Type B pancreatic cell (in vitro differentiated cells): ENCODE measurements around the gene SPIN1. TPM values are rescaled to one million over a fixed set of nuclear protein-coding genes. Genes with fewer than 3 reads are reported as not detected.
"Not testable (repeated sequence)": the region's sequence is repeated elsewhere in the genome, so short reads cannot be mapped to it uniquely, and the experiment has no call there.

Experiments used
- DNase-seq: peaks from one replicate; pipeline ENCODE4 v3.0.0; 2021; ENCODE audit warnings: mixed read lengths; ENCODE audit not compliant: unreplicated experiment; ENCODE audit errors: extremely low spot score
- H3K27ac Mint-ChIP-seq: 2 replicates; pipeline ENCODE4 v1.8.0; 2021; ENCODE audit warnings: mild to moderate bottlenecking, mixed read lengths
- H3K27me3 Mint-ChIP-seq: 2 replicates; pipeline ENCODE4 v1.8.0; 2021; ENCODE audit warnings: mixed read lengths
- H3K36me3 Mint-ChIP-seq: 2 replicates; pipeline ENCODE4 v1.8.0; 2021; ENCODE audit warnings: mixed read lengths
- H3K4me1 Mint-ChIP-seq: one replicate; pipeline ENCODE4 v1.8.0; 2021; ENCODE audit warnings: mixed read lengths; ENCODE audit not compliant: unreplicated experiment
- H3K4me3 Mint-ChIP-seq: 2 replicates; pipeline ENCODE4 v1.8.0; 2021; ENCODE audit warnings: mild to moderate bottlenecking, mixed read lengths
- H3K9me3 Mint-ChIP-seq: 2 replicates; pipeline ENCODE4 v1.8.0; 2021; ENCODE audit warnings: mixed read lengths
- total RNA-seq: library from RNA; stranded (reverse); gene quantifications from 2 replicates; pipeline ENCODE4 v1.2.1, GENCODE V29; 2021; ENCODE audit warnings: low replicate concordance
- TF ChIP-seq, protein P1 (sequence below): fragments of 200-600 bp; sonication (generic); conservative IDR thresholded peaks from 2 replicates; pipeline ENCODE4 v1.5.0; 2021; ENCODE audit warnings: antibody characterized with exemption, mild to moderate bottlenecking

The SPIN1 gene
- total RNA-seq, 1 donor from 2014 or later = 107 TPM

DNA sequence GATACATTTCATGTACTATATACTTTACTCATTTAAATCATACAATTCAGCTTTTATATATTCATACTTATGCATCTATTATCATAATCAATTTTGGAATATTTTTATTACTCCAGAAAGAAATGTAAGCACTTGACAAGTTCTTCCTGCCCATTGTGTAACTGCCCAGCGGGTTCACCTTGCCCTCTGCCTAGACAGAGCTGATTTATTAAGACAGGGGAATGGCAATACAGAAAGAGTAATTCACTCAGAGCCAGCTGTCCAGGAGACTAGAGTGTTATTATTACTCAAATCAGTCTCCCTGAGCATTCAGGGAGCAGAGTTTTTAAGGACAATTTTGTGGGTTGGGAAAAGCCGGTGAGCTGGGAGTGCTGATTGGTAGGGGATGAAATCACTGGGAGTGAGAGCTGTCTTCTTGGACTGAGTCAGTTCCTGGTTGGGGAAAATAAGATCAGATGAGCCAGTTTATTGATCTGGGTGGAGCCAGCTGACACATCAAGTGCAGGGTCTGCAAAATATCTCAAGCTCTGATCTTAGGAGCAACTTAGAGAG, 16.1 kb upstream of the SPIN1 start:
- TF ChIP-seq, protein P1, sequence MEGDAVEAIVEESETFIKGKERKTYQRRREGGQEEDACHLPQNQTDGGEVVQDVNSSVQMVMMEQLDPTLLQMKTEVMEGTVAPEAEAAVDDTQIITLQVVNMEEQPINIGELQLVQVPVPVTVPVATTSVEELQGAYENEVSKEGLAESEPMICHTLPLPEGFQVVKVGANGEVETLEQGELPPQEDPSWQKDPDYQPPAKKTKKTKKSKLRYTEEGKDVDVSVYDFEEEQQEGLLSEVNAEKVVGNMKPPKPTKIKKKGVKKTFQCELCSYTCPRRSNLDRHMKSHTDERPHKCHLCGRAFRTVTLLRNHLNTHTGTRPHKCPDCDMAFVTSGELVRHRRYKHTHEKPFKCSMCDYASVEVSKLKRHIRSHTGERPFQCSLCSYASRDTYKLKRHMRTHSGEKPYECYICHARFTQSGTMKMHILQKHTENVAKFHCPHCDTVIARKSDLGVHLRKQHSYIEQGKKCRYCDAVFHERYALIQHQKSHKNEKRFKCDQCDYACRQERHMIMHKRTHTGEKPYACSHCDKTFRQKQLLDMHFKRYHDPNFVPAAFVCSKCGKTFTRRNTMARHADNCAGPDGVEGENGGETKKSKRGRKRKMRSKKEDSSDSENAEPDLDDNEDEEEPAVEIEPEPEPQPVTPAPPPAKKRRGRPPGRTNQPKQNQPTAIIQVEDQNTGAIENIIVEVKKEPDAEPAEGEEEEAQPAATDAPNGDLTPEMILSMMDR = no peak
- peak overlapping the region; percentile 27 for H3K4me3 Mint-ChIP-seq
- H3K4me1 Mint-ChIP-seq = peaks cover 18% of the 10 kb centered on the region
- H3K27ac Mint-ChIP-seq = no peak overlapping the region
- no peaks in the 10 kb centered on the region for H3K36me3 Mint-ChIP-seq
- H3K27me3 Mint-ChIP-seq = no peaks in the 10 kb centered on the region
- peaks cover 19% of the 10 kb centered on the region for H3K9me3 Mint-ChIP-seq
- DNase-seq = no peak

DNA sequence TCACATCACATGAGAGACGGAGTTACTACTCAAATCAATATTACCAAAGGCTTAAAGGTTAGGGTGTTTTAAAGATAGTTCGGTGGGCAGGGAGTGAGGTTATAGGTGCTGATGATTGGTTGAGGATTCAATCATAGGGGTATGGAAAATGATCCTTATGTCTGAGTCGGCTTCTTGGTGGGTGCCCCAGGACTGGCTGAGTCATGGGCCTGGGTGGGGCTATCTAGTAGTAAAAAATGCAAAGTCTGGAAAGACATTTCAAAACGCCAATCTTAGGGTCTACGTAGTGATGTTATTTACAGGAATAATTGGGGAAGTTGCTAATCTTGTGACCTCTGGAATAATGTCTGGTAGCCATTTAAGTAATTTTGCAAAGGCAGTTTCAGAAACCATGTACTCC, 15.2 kb upstream of the SPIN1 start:
- H3K36me3 Mint-ChIP-seq = peaks cover 4% of the 10 kb centered on the region

DNA sequence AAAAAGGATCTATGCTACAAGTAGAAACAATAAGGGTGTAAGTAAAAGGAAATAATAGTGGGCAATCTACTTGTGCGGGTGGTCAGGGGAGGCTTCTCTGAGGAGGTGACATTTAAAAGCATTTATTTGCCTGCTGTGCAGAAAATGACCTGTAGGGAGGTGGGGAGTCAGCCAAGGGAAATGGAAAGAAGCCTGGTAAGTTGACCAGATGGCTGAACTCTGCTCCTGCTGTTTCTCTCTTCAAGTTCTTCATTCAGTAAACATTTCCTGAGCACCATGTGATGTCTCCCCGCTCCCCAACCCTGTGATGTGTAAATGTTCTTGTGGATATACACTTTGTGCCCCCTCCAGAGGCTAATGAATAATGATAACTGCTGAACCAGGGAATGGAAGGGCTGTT, 9.9 kb upstream of the SPIN1 start:
- H3K36me3 Mint-ChIP-seq = peaks cover 11% of the 10 kb centered on the region
- H3K4me1 Mint-ChIP-seq = no peaks in the 10 kb centered on the region
- no peak overlapping the region for H3K27ac Mint-ChIP-seq
- H3K4me3 Mint-ChIP-seq = no peak overlapping the region
- TF ChIP-seq, protein P1 = peak; percentile 46
- H3K27me3 Mint-ChIP-seq = no peaks in the 10 kb centered on the region
- peaks cover 5% of the 10 kb centered on the region for H3K9me3 Mint-ChIP-seq
- DNase-seq = no peak

More for the DNA sequence above, 15.2 kb upstream of the SPIN1 start:
- TF ChIP-seq, protein P1 = no peak
- H3K4me1 Mint-ChIP-seq = peaks cover 18% of the 10 kb centered on the region
- H3K9me3 Mint-ChIP-seq = peaks cover 14% of the 10 kb centered on the region
- H3K27me3 Mint-ChIP-seq = no peaks in the 10 kb centered on the region
- no peak overlapping the region for H3K27ac Mint-ChIP-seq
- no peak for DNase-seq
- no peak overlapping the region for H3K4me3 Mint-ChIP-seq

DNA sequence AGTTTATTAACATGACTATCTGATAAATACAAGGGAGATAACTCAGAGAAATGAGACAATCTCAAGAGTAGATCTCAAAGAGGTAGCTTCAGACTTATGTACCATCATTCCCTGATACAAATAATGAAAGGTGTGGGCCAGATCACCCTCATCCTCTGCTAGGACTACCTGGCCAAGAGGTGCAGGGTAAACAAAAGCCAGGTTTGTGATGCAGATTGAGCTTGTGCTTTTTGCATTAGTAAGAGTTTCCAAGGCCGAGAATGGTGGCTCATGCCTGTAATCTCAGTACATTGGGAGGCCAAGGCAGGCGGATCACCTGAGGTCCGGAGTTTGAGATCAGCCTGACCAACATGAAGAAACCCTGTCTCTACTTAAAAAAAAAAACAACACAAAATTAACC, 8.9 kb upstream of the SPIN1 start:
- H3K27me3 Mint-ChIP-seq = no peaks in the 10 kb centered on the region
- H3K9me3 Mint-ChIP-seq = no peaks in the 10 kb centered on the region
- H3K36me3 Mint-ChIP-seq = peaks cover 11% of the 10 kb centered on the region
- H3K4me3 Mint-ChIP-seq = no peak overlapping the region
- TF ChIP-seq, protein P1 = no peak
- H3K4me1 Mint-ChIP-seq = no peaks in the 10 kb centered on the region
- H3K27ac Mint-ChIP-seq = no peak overlapping the region
- DNase-seq = no peak

DNA sequence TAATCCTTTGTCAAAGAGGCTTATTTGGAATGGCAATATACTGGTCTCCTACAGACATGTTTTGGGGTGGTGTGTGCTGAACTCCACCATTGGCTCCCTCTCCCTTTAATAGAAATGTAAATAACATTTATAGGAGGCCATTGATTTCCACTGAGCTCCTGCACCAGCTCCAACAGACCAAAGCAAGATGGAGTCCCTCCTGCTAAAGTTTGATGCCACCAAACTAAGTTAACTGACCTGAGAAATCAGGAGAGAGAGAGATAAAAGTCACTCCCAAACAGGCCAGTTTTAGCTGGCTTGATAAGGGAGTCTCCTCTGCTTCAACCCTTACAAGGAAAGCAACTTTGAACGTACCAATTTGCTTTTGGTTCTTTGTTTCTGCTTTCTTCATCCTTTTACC, 8.1 kb upstream of the SPIN1 start:
- no peak for DNase-seq
- Mint-ChIP-seq H3K9me3 (no peaks in the 10 kb centered on the region), H3K4me1 (no peaks in the 10 kb centered on the region), H3K4me3 (no peak overlapping the region), H3K27ac (no peak overlapping the region), H3K27me3 (no peaks in the 10 kb centered on the region), H3K36me3 (peaks cover 11% of the 10 kb centered on the region)
- TF ChIP-seq, protein P1 = no peak

DNA sequence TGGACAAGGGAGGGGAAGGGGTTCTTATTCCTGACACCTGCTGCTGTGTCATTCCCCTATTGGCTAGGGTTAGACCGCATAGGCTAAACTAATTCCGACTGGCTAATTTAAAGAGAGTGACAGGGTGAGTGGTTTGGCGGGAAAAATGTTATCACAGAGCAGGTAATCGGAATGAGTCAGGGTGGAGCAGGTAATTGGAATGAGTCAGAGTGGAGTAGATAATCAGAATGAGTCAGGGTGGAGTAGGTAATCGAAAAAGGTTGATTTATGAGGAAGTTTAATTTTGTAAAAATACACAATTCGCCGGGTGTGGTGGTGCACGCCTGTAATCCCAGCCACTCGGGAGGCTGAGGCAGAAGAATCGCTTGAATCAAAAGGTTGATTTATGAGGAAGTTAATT, 6.9 kb upstream of the SPIN1 start:
- not testable (repeated sequence) for H3K4me3 Mint-ChIP-seq

More for the DNA sequence above, 6.9 kb upstream of the SPIN1 start:
- H3K27ac Mint-ChIP-seq, H3K9me3 Mint-ChIP-seq, H3K27me3 Mint-ChIP-seq, DNase-seq, H3K4me1 Mint-ChIP-seq: not testable (repeated sequence)
- peaks cover 12% of the 10 kb centered on the region for H3K36me3 Mint-ChIP-seq
